ENCODE measurements around the gene TALDO1. TPM values are rescaled to one million over a fixed set of nuclear protein-coding genes. Genes with fewer than 3 reads are reported as not detected.

Gene TALDO1
- polyA plus RNA-seq, 6 donors from 2014 or later, result 156 to 201 (median 164) TPM

GRCh38 chr11:802018-802617 is 54.9 kb downstream of the TALDO1 start:
- no peak for DNase-seq
- H3K4me1 Mint-ChIP-seq, result peaks cover 6 to 14% (median 8%) of the 10 kb centered on the region in 3 donors
- no peaks in the 10 kb centered on the region for H3K27me3 Mint-ChIP-seq
- ATAC-seq (ENCODE audit: low read depth in 2 of 2), result no peak
- no peak overlapping the region for H3K27ac Mint-ChIP-seq
- H3K36me3 Mint-ChIP-seq, result no peaks in the 10 kb centered on the region
- H3K4me3 Mint-ChIP-seq, result peak overlapping the region in 1 of 8 donors; percentile 16
- H3K9me3 Mint-ChIP-seq, result no peaks in the 10 kb centered on the region

GRCh38 chr11:802693-803466 is 55.6 kb downstream of the TALDO1 start:
- no peaks in the 10 kb centered on the region for H3K36me3 Mint-ChIP-seq
- no peak for ATAC-seq (ENCODE audit: low read depth in 2 of 2)
- no peak for DNase-seq
- no peaks in the 10 kb centered on the region for H3K27me3 Mint-ChIP-seq
- H3K4me1 Mint-ChIP-seq, result peaks cover 6 to 17% (median 10%) of the 10 kb centered on the region in 3 donors
- peak overlapping the region in 4 of 8 donors; percentile 15 to 79 (median 54) for H3K4me3 Mint-ChIP-seq
- no peaks in the 10 kb centered on the region for H3K9me3 Mint-ChIP-seq
- peak overlapping the region in 1 of 6 donors; percentile 47 for H3K27ac Mint-ChIP-seq

GRCh38 chr11:803467-803742 is 56.1 kb downstream of the TALDO1 start:
- Mint-ChIP-seq H3K4me1 (peaks cover 8 to 20% (median 14%) of the 10 kb centered on the region in 3 donors), H3K4me3 (peak overlapping the region in 5 of 8 donors; percentile 51 to 79 (median 78)), H3K27me3 (no peaks in the 10 kb centered on the region), H3K9me3 (no peaks in the 10 kb centered on the region), H3K36me3 (no peaks in the 10 kb centered on the region), H3K27ac (no peak overlapping the region)
- ATAC-seq (ENCODE audit: low read depth in 2 of 2) (no peak), DNase-seq (no peak)

GRCh38 chr11:803770-804598 is 56.7 kb downstream of the TALDO1 start:
- Mint-ChIP-seq H3K27ac (peak overlapping the region in 3 of 6 donors; percentile 50 to 87 (median 74)), H3K9me3 (no peaks in the 10 kb centered on the region), H3K4me1 (peaks cover 11 to 25% (median 19%) of the 10 kb centered on the region in 3 donors), H3K27me3 (no peaks in the 10 kb centered on the region), H3K4me3 (peak overlapping the region; percentile 68 to 87 (median 80)), H3K36me3 (no peaks in the 10 kb centered on the region)
- ATAC-seq (ENCODE audit: low read depth in 2 of 2) (no peak), DNase-seq (no peak)

- no peak for DNase-seq
- Mint-ChIP-seq H3K36me3 (no peaks in the 10 kb centered on the region), H3K4me1 (peaks cover 12 to 26% (median 19%) of the 10 kb centered on the region in 3 donors), H3K4me3 (peak overlapping the region; percentile 78 to 87 (median 83)), H3K27ac (peak overlapping the region in 2 of 6 donors; percentile 50 to 87), H3K27me3 (no peaks in the 10 kb centered on the region), H3K9me3 (no peaks in the 10 kb centered on the region)
- ATAC-seq (ENCODE audit: low read depth in 2 of 2), result no peak
Measured at GRCh38 chr11:804599-804964, 57.3 kb downstream of the TALDO1 start.

GRCh38 chr11:808427-809286 is 61.4 kb downstream of the TALDO1 start:
- Mint-ChIP-seq H3K4me3 (peak overlapping the region; percentile 86 to 99 (median 97)), H3K4me1 (peaks cover 22 to 48% (median 43%) of the 10 kb centered on the region in 3 donors), H3K36me3 (no peaks in the 10 kb centered on the region), H3K27me3 (no peaks in the 10 kb centered on the region), H3K9me3 (no peaks in the 10 kb centered on the region), H3K27ac (peak overlapping the region; percentile 92 to 99 (median 98))
- ATAC-seq (ENCODE audit: low read depth in 2 of 2) (no peak), DNase-seq (no peak)

- peak; percentile 97 for DNase-seq
- H3K27me3 Mint-ChIP-seq, result no peaks in the 10 kb centered on the region
- H3K4me3 Mint-ChIP-seq, result peak within 1 kb of the TSS; percentile 86 to 99 (median 97)
- H3K4me1 Mint-ChIP-seq, result peaks cover 24 to 42% (median 41%) of the 10 kb centered on the region in 3 donors
- no peaks in the 10 kb centered on the region for H3K36me3 Mint-ChIP-seq
- ATAC-seq (ENCODE audit: low read depth in 2 of 2), result peak; percentile 83
- H3K9me3 Mint-ChIP-seq, result no peaks in the 10 kb centered on the region
- H3K27ac Mint-ChIP-seq, result peak within 1 kb of the TSS; percentile 94 to 99 (median 99)
Measured at GRCh38 chr11:809287-810039, 62.2 kb downstream of the TALDO1 start, which contains the start of gene RPLP2. Gene RPLP2, plus strand, starts transcription at chr11:809967. Its CDS starts 268 bp downstream, at chr11:810235.

- Mint-ChIP-seq H3K4me3 (peak overlapping the region; percentile 86 to 99 (median 97)), H3K36me3 (no peaks in the 10 kb centered on the region), H3K27ac (peak overlapping the region; percentile 94 to 99 (median 99)), H3K27me3 (no peaks in the 10 kb centered on the region), H3K9me3 (no peaks in the 10 kb centered on the region), H3K4me1 (peaks cover 24 to 40% (median 39%) of the 10 kb centered on the region in 3 donors)
- ATAC-seq (ENCODE audit: low read depth in 2 of 2) (peak; percentile 11 to 20), DNase-seq (no peak)
Measured at GRCh38 chr11:810040-810567, 62.8 kb downstream of the TALDO1 start.

- no peaks in the 10 kb centered on the region for H3K36me3 Mint-ChIP-seq
Measured at GRCh38 chr11:811446-812245, 64.4 kb downstream of the TALDO1 start.

GRCh38 chr11:812390-812789 is 65.1 kb downstream of the TALDO1 start:
- H3K4me3 Mint-ChIP-seq, result peak overlapping the region in 6 of 8 donors; percentile 45 to 99 (median 93)
- H3K9me3 Mint-ChIP-seq, result no peaks in the 10 kb centered on the region
- H3K36me3 Mint-ChIP-seq, result no peaks in the 10 kb centered on the region
- peak overlapping the region in 1 of 6 donors; percentile 49 for H3K27ac Mint-ChIP-seq
- H3K4me1 Mint-ChIP-seq, result peaks cover 21 to 40% (median 34%) of the 10 kb centered on the region in 3 donors
- H3K27me3 Mint-ChIP-seq, result no peaks in the 10 kb centered on the region
- ATAC-seq (ENCODE audit: low read depth in 2 of 2) (no peak), DNase-seq (no peak)

More at GRCh38 chr11:811446-812245, 64.4 kb downstream of the TALDO1 start:
- Mint-ChIP-seq H3K9me3 (no peaks in the 10 kb centered on the region), H3K27ac (peak overlapping the region in 4 of 6 donors; percentile 33 to 88 (median 50)), H3K4me3 (peak overlapping the region; percentile 86 to 99 (median 94)), H3K4me1 (peaks cover 21 to 40% (median 34%) of the 10 kb centered on the region in 3 donors), H3K27me3 (no peaks in the 10 kb centered on the region)
- no peak for DNase-seq
- no peak for ATAC-seq (ENCODE audit: low read depth in 2 of 2)

- H3K4me1 Mint-ChIP-seq, result peaks cover 16 to 33% (median 29%) of the 10 kb centered on the region in 3 donors
- no peak for DNase-seq
- ATAC-seq (ENCODE audit: low read depth in 2 of 2), result no peak
- H3K27me3 Mint-ChIP-seq, result no peaks in the 10 kb centered on the region
- peak overlapping the region in 1 of 8 donors; percentile 99 for H3K4me3 Mint-ChIP-seq
- H3K9me3 Mint-ChIP-seq, result no peaks in the 10 kb centered on the region
- no peaks in the 10 kb centered on the region for H3K36me3 Mint-ChIP-seq
- peak overlapping the region in 2 of 6 donors; percentile 41 to 49 for H3K27ac Mint-ChIP-seq
Measured at GRCh38 chr11:813072-813455, 65.8 kb downstream of the TALDO1 start.
